T1000 (cell line): Measurements from ENCODE around the gene IGSF5.
"Not testable (repeated sequence)": the region's sequence is repeated elsewhere in the genome, so short reads cannot be mapped to it uniquely, and the experiment has no call there.

Experiments
- DNase-seq: peaks from one replicate; lab custom pipeline; 2025; ENCODE audit warnings: mixed read lengths; lab: John Stamatoyannopoulos, UW

IGSF5 gene

DNA sequence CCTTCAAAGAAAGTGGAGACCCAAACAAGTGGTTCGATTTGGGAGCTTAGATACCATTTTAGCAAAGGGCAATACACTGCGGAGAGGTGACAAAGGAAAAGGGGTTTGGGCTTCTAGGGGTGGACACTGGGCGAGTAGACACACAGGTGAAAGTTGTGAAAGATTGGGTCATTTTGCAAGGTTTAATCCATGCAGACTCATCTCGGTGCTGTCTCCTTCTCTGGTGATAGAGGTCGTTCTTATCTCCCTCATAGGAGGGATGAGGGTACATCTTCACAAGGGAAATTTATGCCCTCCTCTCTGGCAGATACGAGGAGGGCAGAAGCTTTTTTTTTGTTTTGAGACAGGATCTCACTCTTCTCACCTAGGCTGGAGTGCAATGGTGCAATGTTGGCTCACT lies 6.4 kb upstream of the IGSF5 start:
- DNase-seq: no peak

DNA sequence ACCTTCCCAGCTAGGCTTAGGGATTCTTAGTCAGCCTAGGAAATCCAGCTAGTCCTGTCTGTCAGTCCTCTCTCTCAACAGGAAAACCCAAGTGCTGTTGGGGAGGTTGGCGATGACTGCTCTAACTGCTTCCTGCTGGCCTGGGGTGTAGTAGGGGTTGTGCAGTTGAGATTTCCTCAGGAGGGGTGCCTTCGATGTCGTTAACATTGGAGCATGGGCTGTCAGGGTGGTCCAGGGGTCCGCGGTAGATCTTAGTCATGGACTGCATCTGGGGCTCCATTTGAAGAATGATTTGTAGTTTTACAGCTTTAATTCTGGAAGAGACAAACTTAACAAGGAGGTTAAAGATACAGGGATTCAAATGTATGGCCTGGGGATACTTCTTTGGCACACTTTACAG lies 5.5 kb upstream of the IGSF5 start:
- DNase-seq: not testable (repeated sequence)

DNA sequence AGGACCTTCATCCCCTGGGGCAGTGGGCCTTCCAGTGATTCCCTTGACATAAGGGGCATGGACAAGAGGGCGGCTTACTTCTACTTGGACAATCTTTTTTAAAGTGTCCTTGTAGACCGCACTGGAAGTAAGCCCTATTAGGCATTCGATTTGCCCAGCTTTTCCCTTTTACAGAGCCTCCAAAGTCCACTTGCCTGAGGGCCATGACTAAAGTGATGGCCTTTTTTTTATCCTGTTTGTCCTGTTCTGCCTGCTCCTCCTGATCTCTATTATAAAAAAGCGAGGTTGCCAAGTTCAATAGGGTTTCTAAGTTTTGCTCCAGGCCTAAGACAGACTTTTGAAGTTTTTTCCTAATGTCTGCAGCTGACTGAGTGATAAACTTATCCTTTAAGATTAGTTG lies 2.4 kb upstream of the IGSF5 start:
- not testable (repeated sequence) for DNase-seq

DNA sequence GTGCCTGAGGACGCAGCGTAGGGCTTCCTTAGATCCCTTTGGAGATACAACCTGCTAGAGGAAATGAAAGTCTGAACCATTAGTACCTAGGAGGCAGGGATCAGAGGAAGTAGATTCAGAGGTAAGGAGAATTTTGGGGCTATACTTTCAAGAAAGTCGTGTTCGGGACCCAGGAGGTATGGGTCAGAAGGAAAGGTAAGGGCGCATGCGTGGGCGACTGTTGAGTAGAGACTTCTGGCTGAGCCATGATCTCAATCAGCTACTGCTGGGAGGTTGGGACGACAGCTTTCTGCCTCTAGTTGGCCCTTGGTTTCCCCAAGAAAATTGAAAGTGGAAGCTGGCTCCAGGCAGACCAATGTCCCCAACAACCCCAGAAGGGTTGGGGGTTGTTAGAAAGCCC lies 349 bp downstream of the IGSF5 start:
- DNase-seq: not testable (repeated sequence)

DNA sequence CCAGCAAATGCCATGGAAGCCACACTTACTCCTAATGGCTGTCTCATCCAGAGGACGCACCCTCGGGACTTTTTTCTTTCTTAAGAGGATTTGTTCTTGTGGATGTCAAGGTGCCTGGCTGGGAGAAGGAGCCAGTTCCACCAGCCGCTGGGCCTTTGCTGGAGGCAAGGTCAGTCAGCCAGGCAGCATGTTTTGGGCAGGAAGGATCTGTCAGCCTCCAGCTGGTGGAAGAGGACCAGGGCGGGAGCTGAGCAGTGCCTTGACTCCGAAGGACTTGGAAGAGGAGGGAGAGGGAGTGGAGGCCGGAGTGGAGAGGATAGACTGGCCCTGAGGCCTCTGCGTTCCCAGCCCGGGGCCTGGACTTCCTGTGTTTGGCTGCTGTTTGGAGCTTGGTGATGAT lies 5.7 kb downstream of the IGSF5 start:
- no peak for DNase-seq

DNA sequence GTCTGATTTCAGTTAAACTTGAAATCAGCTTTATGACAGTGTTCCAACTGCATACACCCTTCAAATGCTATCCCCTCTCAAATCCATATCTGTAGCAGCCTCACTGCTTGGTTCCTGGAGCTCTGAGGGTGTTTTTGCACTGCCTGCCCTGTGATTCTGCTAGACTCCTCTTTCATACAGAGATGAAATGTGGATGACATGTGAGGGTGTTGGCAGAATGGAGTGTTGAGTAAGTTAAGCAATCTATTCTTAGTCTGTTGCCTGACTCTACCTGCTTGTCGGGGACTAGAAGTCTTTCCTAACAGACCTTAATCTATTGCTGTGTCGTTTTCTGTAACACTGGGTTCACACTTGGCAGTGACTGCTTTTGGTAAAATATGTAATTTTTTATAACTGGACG lies 9.8 kb downstream of the IGSF5 start:
- DNase-seq: no peak

DNA sequence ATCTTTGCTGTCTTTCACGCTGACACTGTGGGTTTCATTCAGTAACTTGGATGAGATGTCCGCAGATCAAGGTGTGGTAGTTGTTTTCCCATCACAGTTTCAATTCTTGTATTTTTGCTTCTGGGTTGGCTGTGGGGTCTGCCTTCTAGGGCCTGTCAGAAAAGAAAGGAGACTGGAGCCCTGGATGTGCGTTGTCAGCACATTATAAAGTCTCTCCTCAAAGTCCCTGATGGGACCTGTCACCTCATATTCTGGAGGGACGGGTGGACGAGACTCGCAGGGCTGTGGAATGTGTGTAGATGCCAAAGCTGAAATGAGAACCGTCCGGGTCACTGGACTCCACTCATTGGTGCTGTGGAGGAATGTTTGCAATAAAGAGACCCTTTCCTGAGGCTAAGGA lies 11.3 kb downstream of the IGSF5 start:
- DNase-seq: no peak

DNA sequence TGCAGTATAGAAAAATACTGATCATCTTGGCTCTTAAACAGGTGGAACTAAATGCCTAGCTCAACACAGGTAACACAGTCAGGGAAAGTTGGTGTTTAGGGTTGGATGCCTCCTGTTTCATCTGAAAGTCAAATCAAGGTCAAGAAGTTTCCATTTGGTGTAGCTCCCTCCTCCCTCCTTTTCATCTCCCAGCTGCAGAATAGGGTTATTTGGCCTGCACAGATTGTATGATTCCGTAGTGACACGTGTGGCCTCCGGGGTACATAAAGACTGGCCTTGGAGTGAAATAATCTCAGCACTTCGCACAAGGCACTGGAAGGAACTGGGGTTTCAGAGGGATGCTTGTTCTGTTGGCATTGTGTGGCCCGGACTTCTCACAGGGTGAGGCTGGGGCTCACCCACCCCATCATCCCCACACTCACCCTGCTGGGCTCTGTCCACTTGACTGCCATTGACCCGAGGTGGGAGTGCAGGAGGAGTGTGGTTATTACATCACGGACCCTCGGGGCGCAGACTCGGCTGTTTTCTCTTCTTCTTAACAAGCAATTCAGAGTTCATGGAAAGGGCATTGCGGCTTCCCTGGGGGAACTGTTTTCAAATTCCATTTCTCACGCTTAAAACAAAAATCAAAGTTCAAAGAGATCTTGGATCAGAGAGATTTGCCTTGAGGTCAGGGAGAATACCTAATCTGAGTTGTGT lies 18.4 kb downstream of the IGSF5 start:
- DNase-seq: no peak

DNA sequence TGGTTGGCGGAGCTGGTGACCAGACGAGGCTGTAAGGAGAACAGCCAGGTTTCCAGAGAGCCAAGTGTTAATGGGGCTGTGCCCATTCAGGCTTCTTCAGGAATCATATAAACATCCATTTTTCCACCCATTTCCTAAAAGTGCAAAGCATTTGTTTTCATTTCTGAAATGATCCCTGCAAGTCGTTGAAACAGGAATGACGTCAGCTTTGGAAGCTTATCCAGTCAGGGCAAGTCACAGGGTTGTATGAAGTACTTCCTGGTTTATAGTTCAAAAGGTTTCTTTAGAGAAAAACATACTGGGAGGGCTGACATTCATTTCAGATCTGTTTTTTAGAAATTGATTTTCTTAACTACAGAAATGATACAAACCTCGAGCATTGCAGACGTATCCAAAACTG lies 29.2 kb downstream of the IGSF5 start:
- DNase-seq: no peak

DNA sequence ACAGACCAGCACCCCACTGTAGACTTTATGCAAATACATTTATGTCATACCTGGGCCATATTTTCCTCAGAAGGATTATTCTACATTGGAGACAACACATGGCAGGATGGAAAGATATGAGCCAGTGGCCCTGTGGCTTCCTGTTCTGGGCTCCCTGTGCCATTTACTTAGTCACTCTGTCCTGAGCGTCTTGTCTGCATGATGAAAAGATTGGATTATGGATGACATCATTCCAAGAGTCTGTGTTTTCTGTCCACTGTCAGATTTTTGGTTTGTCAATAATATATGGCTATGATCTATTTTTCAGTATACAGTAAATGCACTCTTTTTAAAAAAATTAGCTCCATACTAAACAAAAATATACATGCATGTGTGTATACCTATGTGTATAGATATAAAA lies 30.8 kb downstream of the IGSF5 start:
- DNase-seq: no peak

DNA sequence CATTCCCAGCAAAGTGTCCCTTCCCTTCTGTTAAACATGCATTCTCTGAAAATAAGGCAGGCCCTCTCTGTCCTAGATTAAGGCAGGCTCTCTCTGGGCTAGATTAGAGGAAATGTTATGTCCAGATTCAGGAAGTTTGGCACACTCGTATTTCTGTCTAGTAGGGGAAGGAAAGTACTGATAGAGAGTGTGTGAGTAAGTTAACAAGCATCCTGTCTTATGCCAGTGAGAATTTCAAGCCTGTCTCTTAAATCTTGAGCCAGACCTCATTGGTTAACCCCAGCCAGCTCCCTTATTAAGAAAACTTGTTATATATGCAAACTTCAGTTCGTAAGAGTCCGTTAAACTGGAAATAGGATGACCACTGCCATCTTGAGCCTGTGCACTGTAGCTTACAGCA lies 31.6 kb downstream of the IGSF5 start:
- DNase-seq: no peak

DNA sequence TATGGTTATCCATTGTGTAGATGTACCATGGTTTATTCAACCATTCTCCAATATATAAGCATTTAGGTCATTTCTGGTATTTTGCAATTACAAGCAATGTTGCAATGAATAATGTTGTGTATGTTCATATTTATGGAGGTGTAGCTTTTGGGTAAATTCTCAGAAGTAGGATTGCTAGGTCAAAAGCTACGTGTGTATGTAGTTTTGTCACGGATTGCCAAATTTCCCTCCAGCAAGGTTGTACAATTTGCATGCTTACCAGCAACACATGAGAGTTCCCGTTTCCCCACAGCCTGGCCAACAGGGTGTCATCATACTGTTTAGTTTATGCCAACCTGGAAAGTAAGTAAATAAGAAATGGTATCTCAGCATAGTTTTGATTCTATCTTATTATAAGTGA lies 36.3 kb downstream of the IGSF5 start:
- no peak for DNase-seq

DNA sequence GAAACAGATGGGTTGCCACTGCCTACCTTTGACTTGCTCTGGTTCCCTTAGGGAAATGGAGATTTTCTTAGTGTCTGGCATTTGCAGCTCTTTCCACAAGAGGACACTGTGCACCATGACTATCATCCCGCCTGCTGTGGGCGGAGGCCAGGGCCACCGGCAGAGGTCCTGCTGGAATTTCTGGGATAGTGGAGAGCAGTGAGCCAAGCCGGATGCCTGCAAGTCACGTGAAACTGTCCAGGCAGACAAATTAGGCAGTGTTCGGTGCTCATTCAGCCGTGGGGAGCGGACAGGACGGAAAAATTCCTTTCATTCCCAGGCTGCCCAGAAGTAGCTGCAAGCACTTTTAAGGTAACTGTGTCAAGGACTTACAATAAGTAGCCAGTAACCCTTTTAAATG lies 43.4 kb downstream of the IGSF5 start:
- no peak for DNase-seq

DNA sequence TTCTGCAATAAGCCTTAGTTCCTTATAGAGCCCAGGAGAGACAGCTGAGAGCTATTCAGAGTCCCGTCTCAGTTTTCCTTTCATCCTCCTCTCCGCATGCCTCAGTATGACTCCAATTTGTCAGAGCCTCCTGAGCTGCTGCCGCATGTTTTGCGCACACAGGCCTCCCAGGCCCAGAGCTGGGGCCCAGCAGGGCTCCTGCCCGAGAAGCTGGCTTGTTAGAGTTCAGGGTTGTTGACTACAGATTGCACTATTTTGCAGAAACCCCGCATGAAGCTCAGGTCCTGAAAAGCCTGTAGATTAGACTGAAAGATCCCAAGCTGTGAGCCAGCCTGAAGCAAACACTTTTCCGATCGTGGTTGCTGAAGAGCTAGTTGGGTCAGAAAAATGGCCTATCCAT lies 51.5 kb downstream of the IGSF5 start:
- DNase-seq: no peak

DNA sequence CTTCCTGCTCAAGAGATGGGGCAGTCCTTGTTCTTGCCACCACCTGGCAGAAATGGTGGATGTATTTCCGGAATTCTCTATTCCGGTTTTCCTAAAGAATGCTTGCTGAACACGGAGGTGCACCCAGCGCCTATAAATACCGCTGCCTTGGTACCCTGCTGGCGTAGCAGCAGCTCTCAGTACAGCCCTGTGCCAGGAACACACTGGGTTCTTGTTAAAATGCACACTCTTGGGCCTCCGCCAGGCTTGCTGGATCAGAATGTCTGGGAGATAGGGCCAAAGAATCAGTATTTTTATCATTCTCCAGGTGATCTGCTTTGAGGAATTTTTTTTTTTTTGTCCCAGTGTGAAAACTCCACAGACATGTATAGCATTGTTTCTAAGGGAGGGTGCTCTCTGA lies 54.2 kb downstream of the IGSF5 start:
- no peak for DNase-seq

DNA sequence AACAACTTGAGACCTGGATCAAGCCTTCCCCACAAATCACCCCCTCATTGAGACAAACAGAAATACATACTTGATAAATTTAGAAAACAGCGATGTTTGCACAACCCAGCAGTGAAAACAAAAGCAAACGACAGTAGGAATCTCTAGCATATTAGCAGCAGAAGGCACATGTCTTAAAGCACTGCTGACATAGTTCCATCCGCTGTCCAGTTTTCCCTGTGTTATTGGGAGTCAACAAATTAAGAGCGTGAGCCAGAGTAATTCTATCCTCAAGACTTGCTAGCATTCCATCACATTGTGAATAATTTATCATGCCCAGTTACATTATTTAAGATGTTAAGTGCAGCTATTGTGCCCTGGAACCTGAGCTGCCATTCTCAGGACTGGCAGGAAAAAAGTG lies 55.3 kb downstream of the IGSF5 start:
- no peak for DNase-seq

DNA sequence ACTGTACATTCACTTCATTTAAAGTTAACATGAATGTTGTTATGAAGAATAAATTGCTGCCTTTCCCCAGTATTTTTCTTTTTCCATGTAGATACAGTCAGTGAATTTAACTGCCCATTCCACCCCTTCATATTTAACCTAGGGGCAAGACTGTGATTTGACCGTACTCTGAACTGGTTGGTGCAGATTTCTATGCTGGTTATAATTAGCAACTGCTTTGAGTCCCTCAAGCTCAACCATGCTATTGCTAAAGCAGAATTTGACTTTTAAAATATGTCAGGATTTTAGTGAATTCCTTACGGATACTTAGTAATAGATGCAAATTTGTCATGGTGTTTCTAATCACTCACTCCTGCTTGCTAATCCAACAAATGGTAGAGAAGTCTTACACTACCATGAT lies 57.2 kb downstream of the IGSF5 start:
- DNase-seq: no peak

DNA sequence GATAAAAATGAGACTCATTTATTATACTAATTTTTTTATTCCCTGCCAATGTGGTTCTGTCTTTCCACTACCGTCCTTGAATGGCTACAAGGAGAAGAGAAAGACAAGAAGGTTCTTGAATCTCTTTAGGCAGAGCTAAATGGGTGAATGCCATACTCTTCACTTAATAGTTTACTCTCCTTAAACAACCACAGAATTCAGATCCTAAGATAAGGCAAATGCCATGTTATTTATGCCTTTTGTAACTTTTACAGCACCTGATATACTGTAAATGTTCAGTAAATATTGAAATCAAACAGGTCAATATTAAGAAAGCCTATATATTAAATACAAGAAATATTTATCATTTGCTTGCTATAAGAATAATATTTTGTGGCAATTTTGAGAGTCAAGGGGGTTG lies 58.4 kb downstream of the IGSF5 start:
- no peak for DNase-seq

DNA sequence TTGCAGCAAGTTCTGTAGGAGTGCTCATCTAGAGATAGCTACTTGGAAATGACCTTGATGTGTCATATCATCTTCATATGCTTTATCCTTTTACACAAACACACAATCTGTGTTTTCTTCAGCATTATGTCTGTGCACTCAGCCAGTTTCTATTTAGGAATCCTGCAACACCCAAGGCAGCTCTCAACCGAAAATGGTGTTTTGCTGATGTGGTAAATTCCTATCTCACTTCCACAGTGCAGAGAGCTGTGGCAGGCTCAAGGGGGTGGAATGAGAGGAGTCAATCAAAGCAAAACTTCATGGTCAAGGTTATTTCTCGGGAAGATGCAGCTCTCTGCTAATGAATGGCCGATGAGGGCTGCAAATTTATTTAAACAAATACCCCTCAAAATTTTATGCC lies 59.3 kb downstream of the IGSF5 start:
- DNase-seq: no peak

DNA sequence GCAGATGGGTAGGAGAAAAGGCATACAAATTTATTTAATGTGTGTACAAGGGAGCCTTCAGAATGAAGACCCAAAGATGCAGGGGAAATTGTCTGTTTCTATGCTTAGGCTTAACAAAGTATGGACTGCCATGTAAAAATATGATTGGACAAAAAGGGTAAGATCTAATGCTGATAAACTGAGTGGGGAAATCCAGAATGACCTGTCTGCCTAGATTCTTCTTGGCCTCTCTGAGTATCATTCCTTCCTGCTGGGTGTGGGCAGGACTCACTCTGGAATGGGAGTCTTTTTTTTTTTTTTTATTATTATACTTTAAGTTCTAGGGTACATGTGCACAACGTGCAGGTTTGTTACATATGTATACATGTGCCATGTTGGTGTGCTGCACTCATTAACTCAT lies 61.0 kb downstream of the IGSF5 start:
- no peak for DNase-seq

DNA sequence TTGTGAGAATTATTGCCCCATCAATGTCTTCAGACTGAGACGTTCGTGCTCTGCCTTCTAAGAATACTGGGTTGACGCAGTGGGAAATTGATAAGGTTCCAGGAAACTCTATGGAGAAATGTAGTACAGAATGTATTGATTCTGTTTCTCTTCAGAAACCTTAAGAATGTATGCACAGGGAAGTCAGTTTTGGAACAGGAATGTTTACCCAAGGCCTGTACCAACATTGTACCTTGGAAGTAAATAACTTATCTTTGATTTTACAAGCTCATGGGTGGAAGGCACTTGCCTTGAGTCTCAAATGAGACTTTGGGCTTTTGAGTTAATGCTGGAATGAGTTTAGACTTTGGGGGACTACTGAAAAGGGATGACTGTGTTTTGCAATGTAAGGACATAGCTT lies 62.8 kb downstream of the IGSF5 start:
- DNase-seq: no peak

DNA sequence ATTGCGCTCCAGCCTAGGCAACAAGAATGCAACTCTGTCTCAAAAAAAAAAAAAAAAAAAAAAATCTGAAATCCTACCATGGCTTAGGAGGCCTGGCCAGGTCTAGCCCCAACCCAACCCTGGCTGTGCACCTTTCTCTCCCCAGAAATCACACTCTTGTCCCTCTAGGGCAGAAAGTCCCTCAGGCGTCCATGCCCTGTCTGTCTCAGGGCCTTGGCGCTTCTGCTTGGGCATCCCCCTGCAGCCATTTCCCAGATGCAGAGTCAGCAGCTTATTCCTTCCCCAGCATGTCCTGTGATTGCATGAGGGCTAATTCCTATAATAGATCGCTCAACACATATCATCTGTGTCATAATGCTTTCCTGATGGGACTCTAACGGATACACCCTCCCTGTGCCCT lies 65.0 kb downstream of the IGSF5 start:
- DNase-seq: no peak

DNA sequence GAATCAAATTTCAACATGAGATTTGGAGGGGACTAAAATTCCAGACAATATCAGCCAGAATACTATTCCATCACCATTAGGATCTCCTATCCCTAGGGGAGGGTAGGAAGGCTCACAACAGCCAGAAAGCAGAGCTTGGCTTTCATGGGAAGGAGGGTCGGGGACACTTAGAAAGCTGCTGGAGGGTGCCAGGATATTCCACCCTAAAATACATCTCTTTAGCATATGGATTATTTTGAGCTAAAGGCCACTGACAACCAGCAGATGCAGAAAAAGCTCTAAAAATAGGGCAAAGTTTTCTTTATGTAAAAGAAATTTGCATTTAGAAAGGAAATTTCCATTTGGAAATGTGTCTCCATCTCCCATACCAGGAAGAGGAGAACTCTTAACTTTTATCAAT lies 68.0 kb downstream of the IGSF5 start:
- DNase-seq: no peak

DNA sequence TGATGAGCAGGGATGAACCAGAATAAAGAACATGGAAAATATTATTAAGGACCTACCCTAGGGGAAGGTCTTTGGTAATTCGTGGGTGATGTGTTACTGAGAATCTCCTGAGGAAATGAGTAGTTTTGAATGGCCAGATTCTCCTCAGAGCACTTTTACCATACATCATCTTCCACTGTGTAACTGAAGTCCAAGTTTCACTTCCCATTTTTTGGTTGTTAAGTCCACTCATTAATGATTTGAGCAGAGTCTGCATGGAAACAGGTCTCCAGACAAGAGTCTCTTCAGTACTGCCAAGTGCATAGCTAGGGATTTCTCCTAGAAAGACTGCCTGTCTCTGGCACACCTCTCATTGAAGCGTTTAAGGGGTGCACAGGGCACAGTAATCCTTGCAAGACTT lies 73.6 kb downstream of the IGSF5 start:
- no peak for DNase-seq

DNA sequence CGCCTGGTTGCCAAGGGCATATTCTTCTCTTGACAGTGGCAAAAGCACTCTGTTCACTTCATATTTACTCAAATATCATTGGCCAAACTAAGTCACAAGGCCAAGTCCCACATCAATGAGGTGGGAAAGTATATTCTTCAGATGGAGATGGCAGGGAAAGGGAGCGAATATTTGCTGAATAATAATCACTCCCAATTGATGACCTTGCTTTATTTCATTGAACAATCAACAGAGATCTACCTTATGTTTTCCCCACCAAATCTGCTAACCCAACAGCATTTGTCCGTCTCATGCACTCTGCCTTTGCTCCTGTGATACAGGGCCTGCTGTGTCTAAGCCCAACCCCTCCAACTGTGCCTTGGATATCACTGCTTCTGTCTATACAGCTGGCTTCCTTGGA lies 77.1 kb downstream of the IGSF5 start:
- no peak for DNase-seq
